ENCODE data around the gene SH3PXD2A.

DNA sequence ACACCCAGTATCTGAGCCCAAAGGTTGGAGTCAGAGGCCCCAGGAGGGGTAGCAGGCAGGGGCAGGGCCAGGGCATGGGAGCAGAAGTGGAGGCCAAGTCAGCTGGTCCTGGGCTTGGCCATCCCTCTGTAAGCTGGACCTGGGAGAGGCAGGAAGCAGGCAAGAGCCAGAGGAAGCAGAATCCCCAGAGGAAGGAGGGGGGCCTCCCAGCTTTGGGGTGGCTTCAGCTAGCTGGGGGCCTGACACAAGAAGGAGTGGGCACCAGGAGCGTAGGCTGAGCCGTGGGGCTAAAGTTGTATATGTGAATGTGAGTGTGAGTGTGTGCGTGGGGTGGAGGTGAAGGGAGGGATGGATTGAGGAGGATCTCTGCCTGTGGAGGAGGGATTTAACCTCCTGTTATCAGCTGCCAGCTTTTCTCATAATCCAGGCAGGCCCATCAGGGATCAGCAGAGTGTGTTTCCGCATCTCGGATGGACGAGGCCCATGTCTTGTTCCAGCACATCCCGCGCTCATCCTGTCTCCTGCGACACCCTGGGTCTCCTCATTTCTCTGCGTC lies 307.9 kb downstream of the SH3PXD2A start:
- TF ChIP-seq, protein P1, sequence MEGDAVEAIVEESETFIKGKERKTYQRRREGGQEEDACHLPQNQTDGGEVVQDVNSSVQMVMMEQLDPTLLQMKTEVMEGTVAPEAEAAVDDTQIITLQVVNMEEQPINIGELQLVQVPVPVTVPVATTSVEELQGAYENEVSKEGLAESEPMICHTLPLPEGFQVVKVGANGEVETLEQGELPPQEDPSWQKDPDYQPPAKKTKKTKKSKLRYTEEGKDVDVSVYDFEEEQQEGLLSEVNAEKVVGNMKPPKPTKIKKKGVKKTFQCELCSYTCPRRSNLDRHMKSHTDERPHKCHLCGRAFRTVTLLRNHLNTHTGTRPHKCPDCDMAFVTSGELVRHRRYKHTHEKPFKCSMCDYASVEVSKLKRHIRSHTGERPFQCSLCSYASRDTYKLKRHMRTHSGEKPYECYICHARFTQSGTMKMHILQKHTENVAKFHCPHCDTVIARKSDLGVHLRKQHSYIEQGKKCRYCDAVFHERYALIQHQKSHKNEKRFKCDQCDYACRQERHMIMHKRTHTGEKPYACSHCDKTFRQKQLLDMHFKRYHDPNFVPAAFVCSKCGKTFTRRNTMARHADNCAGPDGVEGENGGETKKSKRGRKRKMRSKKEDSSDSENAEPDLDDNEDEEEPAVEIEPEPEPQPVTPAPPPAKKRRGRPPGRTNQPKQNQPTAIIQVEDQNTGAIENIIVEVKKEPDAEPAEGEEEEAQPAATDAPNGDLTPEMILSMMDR (IDR thresholded peaks at IDR 0.05), result no peak
- no peak for TF ChIP-seq POLR2A (IDR thresholded peaks at IDR 0.05)

All from Peyer's patch (tissue), 4 donors.